Stimulated activated CD4-positive, alpha-beta T cell treated with anti-CD3 and anti-CD28 coated beads, Interleukin-15, amount 100 ng/mL, for 1 hour (primary cell): ENCODE measurements around the gene ZBTB20.
A peak's percentile ranks its signal among the peaks of the same experiment; 100 is the strongest.

Source experiments
- DNase-seq, 2 donors: peaks; one replicate each; pipeline ENCODE4 v3.0.0-alpha.2; 2020; ENCODE audit warnings: low read depth in 1 of 2, low spot score in 1 of 2

Gene ZBTB20

DNA sequence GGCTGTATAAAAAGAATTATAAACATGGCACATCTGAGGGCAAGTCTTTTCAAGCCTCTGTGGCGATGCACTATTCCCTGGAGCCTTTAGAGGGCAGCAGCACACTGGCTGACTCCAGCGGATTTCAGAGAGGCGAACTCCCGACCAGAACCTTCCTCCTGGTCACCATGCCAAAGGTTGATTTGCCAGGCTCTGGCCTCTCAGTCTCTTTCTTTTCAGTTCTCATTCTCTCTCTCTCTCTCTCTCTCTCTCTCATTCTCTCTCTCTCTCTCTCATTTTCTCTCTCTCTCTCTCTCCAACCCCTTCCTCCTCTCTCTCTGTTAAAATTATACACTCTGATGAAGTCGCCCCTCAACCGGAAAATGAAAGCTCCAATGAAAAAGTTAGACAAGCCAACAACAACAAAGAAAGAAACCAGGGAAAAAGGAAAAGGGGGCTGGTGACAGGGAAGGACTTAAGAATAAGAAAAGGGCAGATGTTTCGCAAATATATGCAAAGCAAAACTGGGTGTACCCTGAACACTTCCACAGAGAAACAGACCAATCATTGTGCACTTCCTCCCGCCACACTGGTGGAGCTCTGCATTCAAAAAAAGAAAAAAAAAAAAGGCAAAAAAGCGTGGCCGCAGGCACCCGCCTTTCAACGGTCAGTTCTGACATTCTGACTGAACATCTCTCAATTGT lies 763.1 kb downstream of the ZBTB20 start:
- DNase-seq = peak; percentile 12 to 46

DNA sequence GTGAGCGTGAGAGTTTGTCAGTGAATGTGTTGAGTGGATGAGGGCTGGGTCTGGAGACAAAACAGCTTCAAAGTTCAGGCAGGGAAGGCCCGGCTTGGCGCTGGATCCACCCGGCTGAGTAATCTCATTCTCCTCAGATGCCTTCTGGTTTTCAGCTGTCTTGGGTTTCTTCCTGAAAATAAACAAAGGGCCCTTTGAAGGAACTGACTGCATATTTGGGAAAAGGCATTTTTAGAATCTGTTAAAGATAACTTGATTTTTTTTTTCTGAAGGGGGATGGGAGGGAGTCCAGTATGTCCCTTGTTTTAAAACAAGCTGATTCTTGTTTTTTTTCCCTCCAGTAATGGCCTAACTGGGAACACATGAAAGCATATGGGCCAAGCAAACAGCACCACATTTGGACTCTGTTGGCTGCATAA lies 766.8 kb downstream of the ZBTB20 start:
- DNase-seq = no peak

DNA sequence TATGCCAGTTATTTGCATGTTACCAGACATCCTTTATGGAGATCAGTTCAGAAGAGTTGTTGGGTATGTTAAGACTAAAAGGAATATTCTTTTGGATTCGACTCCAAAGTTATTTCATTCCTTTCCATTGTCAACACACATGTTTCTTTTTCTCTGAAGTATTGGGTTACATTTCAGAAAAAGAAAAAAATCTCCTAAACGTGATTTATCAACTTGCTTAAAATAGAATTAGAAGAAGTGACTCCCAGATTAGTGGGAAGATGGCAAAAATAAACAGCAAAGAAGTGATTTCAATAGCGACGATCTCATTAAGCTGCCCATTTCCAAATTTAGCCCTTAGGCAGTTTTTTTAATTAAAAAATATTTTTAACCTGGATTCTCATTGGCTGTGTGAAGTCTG lies 767.8 kb downstream of the ZBTB20 start:
- no peak for DNase-seq

DNA sequence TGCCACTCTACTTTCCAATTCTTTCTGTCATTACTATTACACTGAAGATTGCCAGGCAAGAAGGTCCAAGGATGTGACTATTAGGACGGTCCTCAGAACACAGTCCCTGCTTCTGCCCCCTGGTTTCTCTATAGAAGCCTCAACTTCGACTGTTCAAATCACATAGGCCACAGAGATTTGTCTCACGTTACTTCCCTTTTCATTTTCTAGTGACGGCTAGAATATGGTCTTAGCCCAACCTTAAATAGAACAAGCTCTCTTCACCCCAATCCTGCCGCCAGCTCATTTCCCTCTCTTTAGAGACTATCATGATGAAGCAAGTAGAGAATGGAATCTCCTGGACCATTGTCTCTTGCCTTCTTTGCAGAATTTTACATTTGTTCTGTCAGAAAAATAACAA lies 768.3 kb downstream of the ZBTB20 start:
- no peak for DNase-seq

DNA sequence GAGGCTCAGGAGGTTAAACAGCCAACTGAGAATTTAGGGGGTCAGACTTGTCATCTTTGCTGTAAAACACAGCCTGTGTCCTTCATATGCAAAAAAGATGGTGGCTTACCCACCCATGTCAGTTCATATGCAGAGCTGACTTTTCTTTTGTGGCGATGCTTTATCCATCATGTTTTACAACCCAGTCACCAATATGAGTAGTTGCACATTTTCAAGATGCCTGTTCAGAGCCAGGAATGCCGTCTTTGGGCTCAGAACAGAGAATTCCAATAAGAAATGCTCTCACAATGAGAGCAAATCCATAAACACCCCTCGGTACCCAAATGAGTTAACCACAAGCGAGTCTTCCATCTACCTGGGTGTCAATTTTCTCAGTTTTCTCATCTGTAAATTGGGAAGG lies 769.7 kb downstream of the ZBTB20 start:
- no peak for DNase-seq

DNA sequence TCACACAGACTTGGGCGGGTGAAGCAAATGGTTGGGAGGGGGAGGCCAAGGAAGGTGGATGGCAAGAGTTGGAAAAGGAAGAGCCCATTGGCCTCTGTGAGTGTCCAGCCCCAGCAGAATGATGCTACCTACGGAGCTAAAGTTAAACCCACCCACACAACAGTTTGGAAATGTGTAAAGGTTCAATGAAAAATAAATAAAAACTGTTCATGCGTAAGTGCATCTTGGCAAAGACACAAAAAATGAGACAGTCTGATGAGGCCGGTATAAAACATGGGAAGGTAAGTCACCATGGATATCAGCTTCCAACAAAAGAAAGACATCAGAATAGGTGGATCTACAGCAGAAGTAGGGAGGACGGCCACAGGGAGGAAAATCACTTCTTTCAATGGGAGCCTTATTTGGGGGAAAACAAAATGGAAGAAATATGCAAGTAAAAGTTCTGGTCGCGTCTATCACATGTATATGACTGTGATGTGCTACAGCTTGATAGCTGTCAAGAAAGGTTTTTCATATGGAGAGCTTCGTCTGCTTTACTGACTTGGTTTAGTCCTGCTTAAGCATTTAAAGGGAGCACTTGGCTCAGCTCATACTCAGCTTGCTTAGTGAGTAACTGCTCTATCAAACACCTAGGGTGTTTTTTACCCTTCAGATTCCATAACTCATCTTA lies 770.4 kb downstream of the ZBTB20 start:
- no peak for DNase-seq

DNA sequence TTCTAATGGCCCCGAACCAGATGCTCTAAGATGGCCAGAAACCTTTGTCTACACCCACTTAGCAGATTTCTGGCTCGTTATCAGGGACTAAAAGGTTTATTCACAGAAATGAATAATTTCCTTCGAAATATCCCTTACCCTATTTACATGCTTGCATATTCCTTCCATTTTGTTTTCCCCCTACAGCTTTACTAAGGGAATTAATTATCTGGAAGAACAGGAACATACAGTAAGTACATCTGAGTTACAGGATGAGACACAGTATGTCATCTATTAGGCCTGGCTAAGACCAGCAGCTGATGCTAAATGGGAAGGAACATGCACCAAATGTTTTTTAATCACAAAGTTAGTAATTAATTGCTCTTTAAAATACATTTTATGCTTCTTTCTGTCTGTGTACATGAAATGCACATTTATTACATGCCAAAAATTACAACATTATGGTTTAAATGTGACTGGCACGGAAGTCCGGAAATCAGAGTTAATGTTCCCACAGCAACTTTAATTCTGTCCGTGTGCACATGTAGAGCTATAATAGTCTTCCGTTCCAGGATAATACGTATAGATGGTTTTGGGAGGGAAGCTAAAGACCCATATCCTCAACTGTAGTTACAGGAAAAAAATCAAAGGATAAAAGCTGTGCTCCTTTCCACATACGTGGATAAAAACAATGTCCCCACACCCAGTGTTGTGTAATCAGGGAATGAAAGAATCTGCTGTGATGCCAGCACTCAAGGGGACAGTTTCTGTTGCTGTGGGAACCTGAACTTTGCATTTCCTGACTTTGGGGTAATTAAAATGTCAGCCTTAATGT lies 771.3 kb downstream of the ZBTB20 start:
- no peak for DNase-seq

DNA sequence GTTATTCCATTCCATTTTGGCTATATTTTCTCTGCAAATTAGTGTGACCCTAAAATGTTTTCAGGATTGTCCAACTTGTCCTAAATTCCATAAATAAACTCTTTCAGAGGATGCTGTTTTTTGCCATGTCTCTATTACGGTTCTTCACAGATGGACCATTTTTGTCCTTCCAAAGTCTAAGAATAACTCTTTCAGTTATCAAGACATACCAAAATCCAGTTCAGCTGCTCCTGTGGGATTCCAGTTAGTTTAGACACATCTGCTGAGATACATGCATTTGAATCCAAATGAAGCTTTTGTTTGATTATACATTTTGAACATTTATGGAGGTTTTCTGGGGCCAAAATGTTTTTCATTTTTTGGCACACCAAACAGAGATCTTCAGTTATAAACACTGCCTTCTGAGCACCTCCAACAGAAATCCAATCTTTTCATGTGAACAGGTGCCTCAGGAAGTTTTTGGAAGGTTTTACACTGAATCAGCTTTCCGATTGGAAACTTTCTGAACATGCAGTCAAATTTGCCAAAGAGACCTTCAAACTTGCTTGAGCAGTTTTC lies 772.6 kb downstream of the ZBTB20 start:
- DNase-seq = no peak

DNA sequence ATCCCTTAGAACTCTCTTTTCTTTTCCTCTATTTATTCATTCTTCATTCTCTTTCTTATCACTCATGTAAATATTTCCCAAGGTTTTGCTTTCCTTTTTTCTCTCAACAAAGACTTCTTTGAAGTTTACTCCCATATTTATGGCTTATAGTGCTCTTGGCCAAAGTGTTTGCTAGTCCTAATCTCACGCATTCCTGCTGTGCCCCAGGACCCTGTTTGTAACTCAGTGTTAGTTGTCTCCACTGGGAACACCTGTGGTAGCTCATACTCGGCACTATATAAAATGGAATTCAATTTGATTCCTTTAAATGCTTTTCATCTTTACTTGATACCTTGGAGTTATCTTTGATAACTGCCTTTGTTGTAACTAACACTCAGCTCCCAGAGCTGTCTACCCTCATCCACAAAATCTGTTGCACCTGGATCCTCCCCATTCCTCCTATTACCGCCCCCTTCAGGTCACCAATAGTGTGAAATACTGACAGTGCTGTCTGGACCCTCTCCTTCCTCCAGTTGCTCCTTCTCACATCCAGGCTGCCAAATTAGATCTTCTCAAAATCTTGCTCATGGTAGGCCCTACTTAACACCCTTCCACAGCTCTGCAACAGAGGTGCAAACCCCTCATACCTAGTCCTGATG lies 776.4 kb downstream of the ZBTB20 start:
- DNase-seq = no peak

DNA sequence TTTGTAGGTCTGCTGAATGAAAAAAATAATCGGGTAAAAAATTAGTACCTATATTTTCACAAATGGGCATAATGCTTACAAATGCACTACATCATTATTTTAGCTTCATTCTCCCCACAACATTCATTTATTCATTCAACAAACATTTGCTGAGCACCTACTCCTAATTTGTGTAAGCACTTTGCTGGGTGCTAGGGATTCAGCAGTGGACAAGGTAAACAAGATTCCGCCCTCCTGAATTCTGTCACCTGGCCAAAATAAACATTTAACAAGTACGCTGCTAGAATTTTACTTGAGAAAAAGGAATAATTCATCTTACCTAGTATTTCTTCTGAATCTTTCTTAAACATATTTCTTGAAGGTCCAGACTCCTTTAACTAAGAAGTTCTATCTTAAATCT lies 781.2 kb downstream of the ZBTB20 start:
- DNase-seq = no peak

DNA sequence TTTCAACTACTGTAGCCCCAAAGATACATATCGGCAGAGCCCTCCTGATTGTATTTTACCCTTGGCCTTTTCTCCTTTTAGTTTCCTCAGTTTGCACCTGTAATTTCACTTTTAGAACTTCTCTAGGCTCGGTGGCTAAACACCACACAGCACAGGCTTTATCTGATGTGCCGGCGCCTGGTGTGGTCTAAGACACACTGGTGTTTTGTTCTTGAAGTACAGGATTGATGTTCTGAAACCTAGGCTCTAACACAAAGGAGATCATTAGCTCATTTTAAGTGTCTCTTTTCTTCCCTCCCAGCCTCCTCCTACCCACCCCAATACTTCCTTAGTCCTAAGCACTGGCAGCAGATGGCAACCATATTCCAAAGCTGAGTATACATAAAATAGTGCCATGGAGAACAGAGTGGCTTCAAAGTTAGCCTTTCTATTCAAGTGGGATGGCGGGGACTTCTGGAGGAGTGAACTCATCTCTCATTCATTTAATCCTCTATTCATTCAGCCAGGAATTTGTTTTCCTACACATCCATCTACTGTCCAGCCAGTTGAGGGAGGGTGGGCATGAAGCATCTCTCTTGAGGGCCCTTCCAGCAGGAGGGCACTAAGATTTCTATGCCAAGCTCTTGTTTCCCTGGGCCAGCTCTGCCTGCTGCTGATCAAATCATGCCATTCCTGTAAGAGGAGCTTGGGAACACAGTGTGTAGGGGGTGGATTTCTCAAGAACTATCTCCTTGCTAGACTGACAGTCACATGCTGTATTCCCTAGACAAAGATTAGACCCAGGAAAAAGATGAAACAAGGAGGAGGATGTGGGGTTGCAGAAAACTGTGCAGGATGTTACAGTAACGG lies 782.1 kb downstream of the ZBTB20 start:
- no peak for DNase-seq

DNA sequence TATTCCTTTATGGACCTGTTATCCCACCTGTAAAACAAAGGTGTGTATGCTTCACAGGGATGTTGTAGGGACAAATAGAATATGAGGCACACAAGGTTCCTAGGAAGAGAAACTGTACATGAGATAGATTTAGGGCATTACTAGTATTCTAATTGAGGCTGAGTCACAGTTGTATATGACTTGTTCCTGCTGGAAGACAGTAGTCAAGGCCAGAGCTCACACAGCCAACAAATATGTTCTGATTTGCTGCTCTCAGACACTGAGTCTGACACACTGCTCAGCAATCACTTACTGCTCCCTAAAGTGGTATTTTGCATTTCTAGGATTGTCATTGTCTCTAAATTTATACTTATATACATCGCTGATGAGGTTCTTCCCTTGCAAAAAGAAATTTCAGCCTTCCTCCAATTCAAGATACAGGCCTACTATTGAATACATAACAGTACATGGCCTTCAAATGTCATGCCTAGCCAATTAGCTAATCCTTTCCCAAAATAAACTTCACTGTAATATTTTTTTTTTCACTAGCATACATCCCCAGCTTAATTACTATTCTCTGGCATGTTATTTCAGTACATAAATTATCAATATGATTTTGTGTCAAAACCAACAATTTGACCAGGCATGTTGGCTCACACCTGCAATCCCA lies 783.4 kb downstream of the ZBTB20 start:
- no peak for DNase-seq

DNA sequence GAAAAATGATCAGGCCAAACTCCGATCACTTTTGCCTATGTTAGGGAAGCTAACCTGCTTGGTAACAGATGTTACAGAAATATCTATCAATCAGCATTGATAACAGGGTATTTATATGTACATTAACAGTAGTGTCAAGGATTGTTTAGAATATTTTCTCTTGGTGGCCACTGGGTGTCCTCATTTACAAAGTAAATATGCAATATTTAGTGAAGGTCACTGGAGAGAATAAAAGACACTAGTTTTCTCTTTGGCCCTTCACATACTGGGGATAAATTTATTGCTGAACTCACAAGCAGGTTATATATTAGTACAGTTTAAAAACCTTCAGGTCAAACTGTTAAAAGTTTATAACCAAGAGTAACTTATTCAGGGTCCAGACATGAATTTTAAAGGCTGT lies 784.3 kb downstream of the ZBTB20 start:
- no peak for DNase-seq

DNA sequence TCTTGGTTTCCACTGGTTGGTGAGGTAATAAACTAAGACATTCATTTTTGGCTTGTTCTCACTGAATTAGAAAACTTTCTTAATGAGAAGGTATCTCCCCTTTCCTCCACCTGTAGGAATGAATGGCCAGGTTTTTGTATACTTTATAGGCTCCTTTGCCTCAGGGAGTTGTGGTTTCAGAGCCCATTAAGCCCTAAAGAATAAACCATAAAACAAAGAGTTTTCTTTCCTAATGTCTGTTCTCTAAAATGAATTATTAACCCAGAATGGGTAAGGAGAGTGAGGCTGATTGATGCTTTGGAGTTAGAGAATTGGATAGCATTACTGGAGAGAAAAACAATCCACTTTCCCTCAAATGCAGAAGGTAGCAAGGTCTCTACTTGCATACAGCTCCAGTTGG lies 785.7 kb downstream of the ZBTB20 start:
- DNase-seq = no peak

DNA sequence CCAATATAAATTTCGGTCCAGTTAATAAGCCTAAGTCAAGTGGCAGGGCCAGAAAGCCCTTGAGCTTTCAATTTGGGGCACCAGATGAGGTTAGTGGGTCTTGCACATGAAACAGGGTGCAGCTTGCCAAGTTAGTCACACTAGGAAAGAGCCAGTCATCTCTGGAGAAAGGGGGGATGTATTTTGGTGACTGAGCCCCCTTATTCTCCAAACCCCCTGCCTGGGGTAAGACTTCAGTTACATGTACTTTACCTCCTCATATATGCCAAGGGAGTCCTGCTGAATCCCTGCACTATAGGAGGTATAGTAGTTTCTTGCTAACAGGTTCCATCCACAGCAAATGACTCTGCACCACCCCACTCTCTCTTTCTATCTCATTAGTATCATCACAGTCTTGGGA lies 790.6 kb downstream of the ZBTB20 start:
- no peak for DNase-seq

DNA sequence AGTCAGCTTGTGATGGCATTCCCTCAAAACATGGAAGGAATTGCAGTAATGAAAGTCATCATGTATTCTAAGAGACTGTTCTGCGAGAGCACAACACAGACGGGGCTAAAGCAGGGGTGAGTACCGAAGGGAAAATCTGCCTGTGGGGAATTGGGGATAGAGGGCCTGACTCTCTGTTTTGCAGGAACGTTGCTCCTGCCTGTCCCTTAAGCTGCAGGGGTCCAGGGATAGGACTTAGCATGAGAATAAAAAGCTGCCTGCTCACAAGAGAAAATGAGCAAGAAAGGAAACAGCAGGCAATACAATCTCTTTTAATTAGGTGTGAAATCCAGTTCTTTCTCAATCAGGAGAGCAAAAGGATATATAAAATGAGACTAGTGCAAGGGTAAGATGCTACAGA lies 791.0 kb downstream of the ZBTB20 start:
- no peak for DNase-seq

DNA sequence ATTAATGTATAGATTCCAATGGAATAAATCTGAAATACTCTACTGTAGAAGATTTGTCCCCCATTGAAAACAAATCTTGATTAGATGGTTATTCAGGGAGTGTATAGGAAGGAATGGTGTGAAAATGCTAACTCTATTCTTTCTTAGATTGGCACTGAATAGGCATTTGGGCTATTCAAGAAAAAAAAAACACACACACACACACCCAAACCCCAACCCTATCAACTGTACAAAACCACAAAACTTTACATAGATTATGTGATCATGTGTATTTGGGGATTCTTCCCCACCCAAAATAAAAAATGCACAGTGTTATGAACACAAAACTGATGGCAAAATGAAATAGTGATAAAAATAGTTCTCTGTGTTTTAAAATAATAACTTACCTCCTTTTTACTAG lies 791.4 kb downstream of the ZBTB20 start:
- no peak for DNase-seq

DNA sequence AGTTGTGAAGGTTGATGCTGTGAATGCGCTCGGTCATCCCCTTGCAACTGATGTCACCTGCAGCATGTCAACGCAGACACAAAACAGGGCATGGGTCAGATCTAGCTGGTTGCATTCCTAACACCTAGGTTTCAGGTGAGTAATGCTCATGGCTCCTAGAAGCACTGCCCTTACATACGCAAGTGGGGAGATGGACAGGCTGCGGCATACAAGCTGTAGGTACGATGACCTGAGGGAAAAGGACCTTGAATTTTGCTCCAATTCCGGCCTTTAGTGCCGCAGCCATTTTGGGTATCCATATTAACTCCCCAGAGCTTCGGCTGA lies 795.3 kb downstream of the ZBTB20 start:
- DNase-seq = no peak

DNA sequence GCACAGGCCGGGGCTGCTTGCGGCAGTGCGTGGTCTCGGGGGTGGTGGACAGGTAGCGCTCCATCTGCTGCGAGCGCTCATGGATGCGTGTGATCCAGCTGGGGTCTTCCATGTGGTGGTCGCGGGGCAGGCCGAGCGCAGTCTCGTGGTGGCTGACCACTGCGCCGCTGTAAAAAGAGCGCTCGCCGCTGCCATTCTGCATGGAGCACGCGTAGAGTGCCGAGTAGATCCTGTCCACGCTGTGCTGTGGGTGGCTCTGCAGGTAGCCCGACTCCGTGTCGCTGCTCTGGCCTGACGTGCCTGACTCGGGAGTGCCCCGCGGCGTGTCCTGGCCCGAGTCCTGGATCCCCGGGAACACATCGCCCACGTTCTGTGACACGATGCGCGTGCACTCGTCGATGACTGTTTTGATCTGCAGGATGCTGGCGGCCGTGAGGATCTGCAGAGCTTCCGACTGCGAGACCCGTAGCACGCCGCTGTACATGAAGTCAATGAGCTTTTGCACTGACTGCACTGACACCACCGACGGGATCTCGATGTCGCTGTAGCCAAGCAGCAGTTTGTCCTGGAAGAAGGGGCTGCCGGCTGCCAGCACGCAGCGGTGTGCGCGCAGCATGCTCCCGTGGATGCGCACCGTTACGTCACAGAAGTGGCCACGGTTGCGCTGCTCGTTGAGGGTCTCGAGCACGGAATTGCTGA lies 795.8 kb downstream of the ZBTB20 start:
- no peak for DNase-seq

DNA sequence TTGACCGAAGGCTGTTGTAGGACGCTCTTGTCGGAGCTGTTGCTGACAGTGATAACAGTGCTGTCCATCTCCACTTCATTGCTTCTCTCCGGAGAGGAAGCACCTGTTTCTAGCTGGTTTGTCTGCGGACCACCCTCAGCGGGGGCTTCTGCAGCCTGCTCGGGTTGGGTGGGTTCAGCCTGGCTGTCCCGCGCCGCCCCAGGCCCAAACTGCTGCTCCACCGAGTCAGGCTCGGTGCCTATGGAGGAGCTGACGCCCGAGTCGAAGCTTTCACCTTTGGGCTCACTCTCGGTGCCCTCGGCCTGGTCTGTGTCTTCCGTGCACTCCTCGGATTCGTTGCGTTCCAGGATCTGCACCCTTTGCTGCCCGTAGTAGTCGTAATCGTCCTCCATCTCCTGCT lies 796.4 kb downstream of the ZBTB20 start:
- no peak for DNase-seq
